HEK293 (cell line): ENCODE measurements around the gene CLEC2L.

Source experiments
- KLF8 ChIP-seq: fragments of 450-650 bp; formaldehyde crosslinking; IDR thresholded peaks from 2 replicates; pipeline ENCODE4 v1.5.1; 2016; ENCODE audit warnings: missing biosample characterization, missing genetic modification characterization
- MYNN ChIP-seq: fragments of 450-650 bp; formaldehyde crosslinking; IDR thresholded peaks from 2 replicates; pipeline ENCODE4 v1.5.1; 2016; ENCODE audit warnings: missing biosample characterization, missing genetic modification characterization, borderline replicate concordance
- ZBTB7A ChIP-seq: fragments of 450-650 bp; formaldehyde crosslinking; IDR thresholded peaks from 2 replicates; pipeline ENCODE4 v1.5.1; 2016; ENCODE audit warnings: low read depth, missing biosample characterization, missing genetic modification characterization
- ZBTB8A ChIP-seq: fragments of 450-650 bp; formaldehyde crosslinking; IDR thresholded peaks from 2 replicates; pipeline ENCODE4 v1.5.1; 2016; ENCODE audit warnings: missing biosample characterization, missing genetic modification characterization
- ZFP69B ChIP-seq: fragments of 450-650 bp; formaldehyde crosslinking; IDR thresholded peaks from 2 replicates; pipeline ENCODE4 v1.5.1; 2016; ENCODE audit warnings: missing biosample characterization, missing genetic modification characterization
- ZNF214 ChIP-seq: fragments of 450-650 bp; formaldehyde crosslinking; IDR thresholded peaks from 2 replicates; pipeline ENCODE4 v1.5.1; 2017; ENCODE audit warnings: missing biosample characterization, mild to moderate bottlenecking, missing genetic modification characterization, borderline replicate concordance
- ZNF433 ChIP-seq: fragments of 450-650 bp; formaldehyde crosslinking; IDR thresholded peaks from 2 replicates; pipeline ENCODE4 v1.5.1; 2016; ENCODE audit warnings: missing biosample characterization, missing genetic modification characterization, low read depth
- ZNF529 ChIP-seq: fragments of 450-650 bp; formaldehyde crosslinking; IDR thresholded peaks from 2 replicates; pipeline ENCODE4 v1.5.1; 2017; ENCODE audit warnings: missing genetic modification characterization, missing biosample characterization; ENCODE audit not compliant: insufficient replicate concordance
- ZNF585B ChIP-seq: fragments of 450-650 bp; formaldehyde crosslinking; IDR thresholded peaks from 2 replicates; pipeline ENCODE4 v1.5.1; 2016; ENCODE audit warnings: missing biosample characterization, missing genetic modification characterization
- TF ChIP-seq, protein P1 (sequence below): fragments of 450-650 bp; formaldehyde crosslinking; IDR thresholded peaks from 2 replicates; pipeline ENCODE4 v1.5.1; 2016; ENCODE audit warnings: missing biosample characterization, missing genetic modification characterization
- TF ChIP-seq, protein P2 (sequence below): fragments of 450-650 bp; formaldehyde crosslinking; IDR thresholded peaks from 2 replicates; pipeline ENCODE4 v1.5.1; 2016; ENCODE audit warnings: missing biosample characterization, missing genetic modification characterization, borderline replicate concordance
- TF ChIP-seq, protein P3 (sequence below): fragments of 450-650 bp; formaldehyde crosslinking; IDR thresholded peaks from 2 replicates; pipeline ENCODE4 v1.5.1; 2016; ENCODE audit warnings: missing biosample characterization, missing genetic modification characterization, borderline replicate concordance
- TF ChIP-seq, protein P4 (sequence below): fragments of 450-650 bp; formaldehyde crosslinking; IDR thresholded peaks from 2 replicates; pipeline ENCODE4 v1.5.1; 2016; ENCODE audit warnings: missing biosample characterization, missing genetic modification characterization

DNA sequence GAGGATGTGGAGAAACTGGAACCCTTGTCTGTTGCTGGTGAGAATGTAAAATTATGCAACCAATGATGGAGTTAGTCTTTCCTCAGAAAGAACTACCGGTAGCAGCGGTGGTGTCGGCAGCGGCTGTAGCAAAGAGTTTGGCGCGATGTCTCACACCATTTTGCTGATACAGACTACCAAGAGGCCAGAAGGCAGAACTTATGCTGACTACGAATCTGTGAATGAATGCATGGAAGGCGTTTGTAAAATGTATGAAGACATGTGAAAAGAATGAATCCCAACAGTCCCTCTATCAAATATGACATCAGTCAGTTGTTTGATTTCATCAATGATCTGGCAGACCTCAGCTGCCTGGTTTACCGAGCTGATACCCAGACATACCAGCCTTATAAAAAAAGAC is 10.6 kb downstream of the CLEC2L start:
- TF ChIP-seq, protein P1, sequence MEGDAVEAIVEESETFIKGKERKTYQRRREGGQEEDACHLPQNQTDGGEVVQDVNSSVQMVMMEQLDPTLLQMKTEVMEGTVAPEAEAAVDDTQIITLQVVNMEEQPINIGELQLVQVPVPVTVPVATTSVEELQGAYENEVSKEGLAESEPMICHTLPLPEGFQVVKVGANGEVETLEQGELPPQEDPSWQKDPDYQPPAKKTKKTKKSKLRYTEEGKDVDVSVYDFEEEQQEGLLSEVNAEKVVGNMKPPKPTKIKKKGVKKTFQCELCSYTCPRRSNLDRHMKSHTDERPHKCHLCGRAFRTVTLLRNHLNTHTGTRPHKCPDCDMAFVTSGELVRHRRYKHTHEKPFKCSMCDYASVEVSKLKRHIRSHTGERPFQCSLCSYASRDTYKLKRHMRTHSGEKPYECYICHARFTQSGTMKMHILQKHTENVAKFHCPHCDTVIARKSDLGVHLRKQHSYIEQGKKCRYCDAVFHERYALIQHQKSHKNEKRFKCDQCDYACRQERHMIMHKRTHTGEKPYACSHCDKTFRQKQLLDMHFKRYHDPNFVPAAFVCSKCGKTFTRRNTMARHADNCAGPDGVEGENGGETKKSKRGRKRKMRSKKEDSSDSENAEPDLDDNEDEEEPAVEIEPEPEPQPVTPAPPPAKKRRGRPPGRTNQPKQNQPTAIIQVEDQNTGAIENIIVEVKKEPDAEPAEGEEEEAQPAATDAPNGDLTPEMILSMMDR: no peak
- TF ChIP-seq, protein P2, sequence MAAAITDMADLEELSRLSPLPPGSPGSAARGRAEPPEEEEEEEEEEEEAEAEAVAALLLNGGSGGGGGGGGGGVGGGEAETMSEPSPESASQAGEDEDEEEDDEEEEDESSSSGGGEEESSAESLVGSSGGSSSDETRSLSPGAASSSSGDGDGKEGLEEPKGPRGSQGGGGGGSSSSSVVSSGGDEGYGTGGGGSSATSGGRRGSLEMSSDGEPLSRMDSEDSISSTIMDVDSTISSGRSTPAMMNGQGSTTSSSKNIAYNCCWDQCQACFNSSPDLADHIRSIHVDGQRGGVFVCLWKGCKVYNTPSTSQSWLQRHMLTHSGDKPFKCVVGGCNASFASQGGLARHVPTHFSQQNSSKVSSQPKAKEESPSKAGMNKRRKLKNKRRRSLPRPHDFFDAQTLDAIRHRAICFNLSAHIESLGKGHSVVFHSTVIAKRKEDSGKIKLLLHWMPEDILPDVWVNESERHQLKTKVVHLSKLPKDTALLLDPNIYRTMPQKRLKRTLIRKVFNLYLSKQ (tag by site-specific recombination): no peak
- no peak for TF ChIP-seq ZNF214 (tag by site-specific recombination)
- TF ChIP-seq, protein P3, sequence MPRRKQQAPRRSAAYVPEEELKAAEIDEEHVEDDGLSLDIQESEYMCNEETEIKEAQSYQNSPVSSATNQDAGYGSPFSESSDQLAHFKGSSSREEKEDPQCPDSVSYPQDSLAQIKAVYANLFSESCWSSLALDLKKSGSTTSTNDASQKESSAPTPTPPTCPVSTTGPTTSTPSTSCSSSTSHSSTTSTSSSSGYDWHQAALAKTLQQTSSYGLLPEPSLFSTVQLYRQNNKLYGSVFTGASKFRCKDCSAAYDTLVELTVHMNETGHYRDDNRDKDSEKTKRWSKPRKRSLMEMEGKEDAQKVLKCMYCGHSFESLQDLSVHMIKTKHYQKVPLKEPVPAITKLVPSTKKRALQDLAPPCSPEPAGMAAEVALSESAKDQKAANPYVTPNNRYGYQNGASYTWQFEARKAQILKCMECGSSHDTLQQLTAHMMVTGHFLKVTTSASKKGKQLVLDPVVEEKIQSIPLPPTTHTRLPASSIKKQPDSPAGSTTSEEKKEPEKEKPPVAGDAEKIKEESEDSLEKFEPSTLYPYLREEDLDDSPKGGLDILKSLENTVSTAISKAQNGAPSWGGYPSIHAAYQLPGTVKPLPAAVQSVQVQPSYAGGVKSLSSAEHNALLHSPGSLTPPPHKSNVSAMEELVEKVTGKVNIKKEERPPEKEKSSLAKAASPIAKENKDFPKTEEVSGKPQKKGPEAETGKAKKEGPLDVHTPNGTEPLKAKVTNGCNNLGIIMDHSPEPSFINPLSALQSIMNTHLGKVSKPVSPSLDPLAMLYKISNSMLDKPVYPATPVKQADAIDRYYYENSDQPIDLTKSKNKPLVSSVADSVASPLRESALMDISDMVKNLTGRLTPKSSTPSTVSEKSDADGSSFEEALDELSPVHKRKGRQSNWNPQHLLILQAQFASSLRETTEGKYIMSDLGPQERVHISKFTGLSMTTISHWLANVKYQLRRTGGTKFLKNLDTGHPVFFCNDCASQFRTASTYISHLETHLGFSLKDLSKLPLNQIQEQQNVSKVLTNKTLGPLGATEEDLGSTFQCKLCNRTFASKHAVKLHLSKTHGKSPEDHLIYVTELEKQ: no peak
- no peak for TF ChIP-seq ZBTB8A
- TF ChIP-seq ZBTB7A (tag by site-specific recombination): no peak
- TF ChIP-seq KLF8 (tag by site-specific recombination): no peak
- no peak for TF ChIP-seq ZNF529 (tag by site-specific recombination)
- TF ChIP-seq ZNF433 (tag by site-specific recombination): no peak
- no peak for TF ChIP-seq MYNN (tag by site-specific recombination)
- no peak for TF ChIP-seq ZFP69B (tag by site-specific recombination)
- TF ChIP-seq ZNF585B: no peak
- TF ChIP-seq, protein P4, sequence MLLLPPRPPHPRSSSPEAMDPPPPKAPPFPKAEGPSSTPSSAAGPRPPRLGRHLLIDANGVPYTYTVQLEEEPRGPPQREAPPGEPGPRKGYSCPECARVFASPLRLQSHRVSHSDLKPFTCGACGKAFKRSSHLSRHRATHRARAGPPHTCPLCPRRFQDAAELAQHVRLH (tag by site-specific recombination): no peak
